ENCODE results near the gene MTUS2.

GRCh38 chr13:28955264-28955966 is 135.3 kb downstream of the MTUS2 start:
- TF ChIP-seq CTCF (conservative IDR thresholded peaks at IDR 0.05; ENCODE audit: low read depth in 2 of 2) (no peak), EZH2 (IDR thresholded peaks at IDR 0.05; ENCODE audit: low read depth, unreplicated experiment) (no peak), JUNB (IDR thresholded peaks at IDR 0.05; ENCODE audit: unreplicated experiment) (no peak), REST (IDR thresholded peaks at IDR 0.05; ENCODE audit: unreplicated experiment) (no peak), ZNF114 (CRISPR knock-in tag; IDR thresholded peaks at IDR 0.05) (no peak), ZNF462 (CRISPR knock-in tag; IDR thresholded peaks at IDR 0.05) (no peak), EZH2phosphoT487 (IDR thresholded peaks at IDR 0.05; ENCODE audit: unreplicated experiment) (no peak), CREB1 (CRISPR knock-in tag; IDR thresholded peaks at IDR 0.05; ENCODE audit: low read depth) (no peak), POLR2AphosphoS5 (IDR thresholded peaks at IDR 0.05; ENCODE audit: low read depth) (no peak)
